NCI-H2107 treated with DMSO at 0.1 percent for 48 hours (cell line): ENCODE data around the gene TPH2.

Experiments
- DNase-seq: peaks from one replicate; lab custom pipeline; 2025; ENCODE audit not compliant: unreplicated experiment; lab: John Stamatoyannopoulos, UW

TPH2 gene

GRCh38 chr12:72030277-72030676 lies 91.6 kb downstream of the TPH2 start:
- DNase-seq = no peak

- DNase-seq = no peak
These were observed 92.4 kb downstream of the TPH2 start for GRCh38 chr12:72031066-72031465.

GRCh38 chr12:72033991-72034390 lies 95.3 kb downstream of the TPH2 start:
- no peak for DNase-seq

DNA sequence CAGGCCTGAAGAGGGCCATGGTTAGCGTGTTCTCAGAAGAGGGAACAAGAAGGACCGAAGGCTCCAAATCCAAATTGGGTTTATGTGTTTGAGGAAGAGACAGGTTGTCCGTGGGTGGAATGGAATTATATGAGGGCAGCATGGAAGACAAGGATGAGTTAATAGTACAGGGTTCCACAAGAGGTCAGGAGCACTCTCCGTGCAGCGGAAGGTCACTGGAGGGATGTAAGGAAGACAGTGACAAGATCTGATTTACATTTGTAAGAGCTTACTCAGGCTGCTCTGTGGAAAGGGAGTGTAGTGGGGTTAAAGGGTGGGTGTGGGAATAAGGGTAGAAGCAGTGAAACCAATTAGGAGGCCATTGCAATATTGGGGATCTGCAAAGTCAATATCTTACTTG lies 97.0 kb downstream of the TPH2 start:
- DNase-seq = no peak

GRCh38 chr12:72036393-72036792 lies 97.7 kb downstream of the TPH2 start:
- no peak for DNase-seq

- no peak for DNase-seq
These were observed 98.6 kb downstream of the TPH2 start for GRCh38 chr12:72037006-72037795.

DNA sequence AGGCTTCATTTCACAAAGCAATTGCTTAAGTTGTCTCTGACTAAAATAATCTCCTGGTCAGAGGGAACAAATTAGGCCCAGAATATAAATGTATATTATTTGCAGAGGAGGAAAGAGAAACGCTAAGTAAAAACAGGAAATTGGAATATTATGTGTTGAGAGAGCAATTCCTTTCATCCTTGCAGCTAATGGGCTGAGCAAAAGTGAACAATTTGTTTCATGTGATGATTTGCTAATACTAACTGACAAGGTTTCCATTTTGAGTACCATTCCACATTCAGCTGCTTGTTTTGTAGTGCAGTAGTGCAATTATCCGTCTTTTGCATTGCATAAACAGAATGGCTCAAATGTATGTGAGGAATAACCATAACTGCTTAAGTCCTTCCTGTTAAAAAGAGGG lies 103.2 kb downstream of the TPH2 start:
- DNase-seq = no peak

DNA sequence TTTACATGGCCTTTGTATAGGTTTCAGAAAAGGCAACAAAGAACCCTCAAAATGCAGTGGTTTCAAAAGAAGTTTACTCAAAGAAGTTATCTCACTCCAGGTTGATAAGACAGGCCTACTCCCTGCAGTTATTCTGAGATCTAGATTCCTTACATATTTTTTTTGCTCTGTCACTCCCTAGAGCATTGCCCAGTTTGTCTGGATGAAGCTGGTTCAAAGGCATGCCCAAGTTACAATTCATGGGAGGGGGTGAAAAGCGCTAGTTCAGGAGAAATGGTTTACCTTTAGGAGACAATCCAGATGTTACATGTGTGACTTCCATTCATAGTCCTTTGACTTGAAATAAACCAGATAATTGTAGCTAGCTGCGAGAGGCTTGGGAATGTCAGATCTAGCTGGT lies 115.0 kb downstream of the TPH2 start:
- no peak for DNase-seq

GRCh38 chr12:72054511-72054910 lies 115.9 kb downstream of the TPH2 start:
- DNase-seq = no peak

GRCh38 chr12:72057330-72057914 lies 118.8 kb downstream of the TPH2 start:
- DNase-seq = no peak

GRCh38 chr12:72063073-72063472 lies 124.4 kb downstream of the TPH2 start:
- no peak for DNase-seq

DNA sequence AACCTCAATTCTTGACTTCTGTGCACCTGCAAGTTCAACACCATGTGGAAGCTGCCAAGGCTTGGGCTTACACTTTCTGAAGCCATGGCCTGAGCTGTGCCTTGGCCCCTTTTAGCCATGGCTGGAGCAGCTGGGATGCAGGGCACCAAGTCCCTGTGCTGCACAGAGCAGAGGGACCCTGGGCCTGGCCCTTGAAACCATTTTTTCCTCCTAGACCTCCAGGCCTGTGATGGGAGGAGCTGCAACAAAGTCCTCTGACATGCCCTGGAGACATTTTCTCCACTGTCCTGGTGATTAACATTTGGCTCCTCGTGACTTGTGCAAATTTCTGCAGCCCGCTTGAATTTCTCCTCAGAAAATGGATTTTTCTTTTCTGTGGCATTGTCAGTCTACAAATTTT lies 132.4 kb downstream of the TPH2 start:
- no peak for DNase-seq

- no peak for DNase-seq
These were observed 134.1 kb downstream of the TPH2 start for GRCh38 chr12:72072592-72073212.

- no peak for DNase-seq
These were observed 135.4 kb downstream of the TPH2 start for GRCh38 chr12:72074065-72074464.

- no peak for DNase-seq
These were observed 136.3 kb downstream of the TPH2 start for GRCh38 chr12:72074956-72075355.

GRCh38 chr12:72075401-72075800 lies 136.8 kb downstream of the TPH2 start:
- no peak for DNase-seq

- no peak for DNase-seq
These were observed 137.4 kb downstream of the TPH2 start for GRCh38 chr12:72075891-72076557.

DNA sequence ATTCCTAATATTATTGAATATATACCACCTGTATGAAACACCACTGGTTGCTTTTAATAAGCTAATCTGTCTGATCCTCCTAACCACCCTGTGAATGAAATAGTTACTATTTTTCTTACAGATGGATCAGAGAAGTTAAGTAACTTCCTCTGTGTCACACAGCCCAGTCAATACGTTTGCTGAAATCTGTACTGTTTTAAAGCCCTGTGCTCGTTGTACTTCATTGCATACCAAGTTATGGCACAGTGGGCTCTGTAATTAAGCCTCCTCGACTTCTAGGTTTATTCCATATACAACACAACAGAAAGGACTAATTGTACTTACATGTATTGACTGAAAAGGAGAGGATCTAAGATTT lies 137.9 kb downstream of the TPH2 start:
- DNase-seq = no peak

GRCh38 chr12:72077111-72077820 lies 138.6 kb downstream of the TPH2 start:
- peak; percentile 12 for DNase-seq

DNA sequence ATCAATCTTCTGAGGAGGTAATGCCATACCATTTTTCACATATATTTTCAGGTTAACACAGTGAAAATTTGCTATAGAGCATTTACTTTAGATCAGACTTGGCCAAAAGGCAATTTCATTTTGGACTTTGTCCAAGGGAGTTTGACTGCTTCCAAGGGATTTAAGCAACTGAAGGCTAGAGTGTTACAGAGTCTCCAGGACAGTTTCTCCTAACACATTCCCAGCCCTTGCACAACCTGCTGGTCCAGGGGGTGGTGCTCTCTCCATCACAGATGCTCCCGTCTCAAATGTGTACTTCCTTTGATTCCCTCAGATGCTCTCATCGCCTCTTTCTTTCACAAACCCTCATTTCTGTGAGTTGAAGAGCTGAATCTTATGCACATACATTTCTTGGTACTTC lies 143.1 kb downstream of the TPH2 start:
- DNase-seq = no peak
